GM11168 (cell line): ENCODE results near the gene TYW5.

Experiments
- in situ Hi-C: fragments of 300-500 bp; cut with MboI; formaldehyde crosslinking; loops from one replicate; pipeline ENCODE4 v1.12.0; 2022; ENCODE audit warnings: low sequenced_read_pairs; ENCODE audit not compliant: unreplicated experiment

TYW5 gene

GRCh38 chr2:199955339-199956061 lies at the start of gene TYW5, which contains the start of gene MAIP1:
Gene TYW5, minus strand, starts transcription at chr2:199955491. Its CDS starts 21 bp downstream, at chr2:199955470.
Gene MAIP1, plus strand, starts transcription at chr2:199955582. Its CDS starts 217 bp downstream, at chr2:199955799.
- in situ Hi-C loops = no loop called here

- in situ Hi-C loops = no loop called here
Measured at GRCh38 chr2:200003444-200003843, 48.2 kb upstream of the TYW5 start.

- in situ Hi-C loops = no loop called here
Measured at GRCh38 chr2:200000444-200001163, 45.3 kb upstream of the TYW5 start.

- in situ Hi-C loops = no loop called here
Measured at GRCh38 chr2:199999166-199999565, 43.9 kb upstream of the TYW5 start.

GRCh38 chr2:199997296-199997695 lies 42.0 kb upstream of the TYW5 start:
- in situ Hi-C loops = no loop called here

GRCh38 chr2:199994896-199995295 lies 39.6 kb upstream of the TYW5 start:
- in situ Hi-C loops = no loop called here

- in situ Hi-C loops = no loop called here
Measured at GRCh38 chr2:199994371-199994770, 39.1 kb upstream of the TYW5 start.

GRCh38 chr2:199992296-199992695 lies 37.0 kb upstream of the TYW5 start:
- in situ Hi-C loops = no loop called here

GRCh38 chr2:199991691-199992090 lies 36.4 kb upstream of the TYW5 start:
- in situ Hi-C loops = no loop called here

- in situ Hi-C loops = no loop called here
Measured at GRCh38 chr2:199989822-199990221, 34.5 kb upstream of the TYW5 start.

GRCh38 chr2:199988151-199988550 lies 32.9 kb upstream of the TYW5 start:
- in situ Hi-C loops = no loop called here

GRCh38 chr2:199987586-199987985 lies 32.3 kb upstream of the TYW5 start:
- in situ Hi-C loops = no loop called here

- in situ Hi-C loops = no loop called here
Measured at GRCh38 chr2:199985625-199986207, 30.4 kb upstream of the TYW5 start.

GRCh38 chr2:199984755-199985154 lies 29.5 kb upstream of the TYW5 start:
- in situ Hi-C loops = no loop called here

- in situ Hi-C loops = no loop called here
Measured at GRCh38 chr2:199984159-199984558, 28.9 kb upstream of the TYW5 start.

GRCh38 chr2:199983534-199983933 lies 28.2 kb upstream of the TYW5 start:
- in situ Hi-C loops = no loop called here

GRCh38 chr2:199982126-199982843 lies 27.0 kb upstream of the TYW5 start:
- in situ Hi-C loops = no loop called here

- in situ Hi-C loops = loop anchor here (5.0 kb wide), 2 partner anchors 322 to 507 kb away; no protein-coding TSS in a partner anchor
Measured at GRCh38 chr2:199979832-199980628, 24.7 kb upstream of the TYW5 start.

- in situ Hi-C loops = loop anchor here (5.0 kb wide), 2 partner anchors 323 to 508 kb away; no protein-coding TSS in a partner anchor
Measured at GRCh38 chr2:199979398-199979797, 24.1 kb upstream of the TYW5 start.

GRCh38 chr2:199977984-199978415 lies 22.7 kb upstream of the TYW5 start:
- in situ Hi-C loops = loop anchor here (5.0 kb wide), 2 partner anchors 324 to 509 kb away; no protein-coding TSS in a partner anchor
